Astrocyte (in vitro differentiated cells and primary cell): ENCODE measurements around the gene PCDH10.

Experiments
- EZH2 ChIP-seq: IDR thresholded peaks from 2 replicates; pipeline ENCODE4 v1.6.1; 2012; ENCODE audit warnings: mild to moderate bottlenecking, low read length, inconsistent platforms; ENCODE audit not compliant: insufficient read depth
- TF ChIP-seq, protein P1 (sequence below): IDR thresholded peaks from 2 replicates; pipeline ENCODE4 v1.5.1; 2011; ENCODE audit warnings: low read depth, mild to moderate bottlenecking, inconsistent platforms, low read length, moderate library complexity; ENCODE audit not compliant: insufficient read depth

DNA sequence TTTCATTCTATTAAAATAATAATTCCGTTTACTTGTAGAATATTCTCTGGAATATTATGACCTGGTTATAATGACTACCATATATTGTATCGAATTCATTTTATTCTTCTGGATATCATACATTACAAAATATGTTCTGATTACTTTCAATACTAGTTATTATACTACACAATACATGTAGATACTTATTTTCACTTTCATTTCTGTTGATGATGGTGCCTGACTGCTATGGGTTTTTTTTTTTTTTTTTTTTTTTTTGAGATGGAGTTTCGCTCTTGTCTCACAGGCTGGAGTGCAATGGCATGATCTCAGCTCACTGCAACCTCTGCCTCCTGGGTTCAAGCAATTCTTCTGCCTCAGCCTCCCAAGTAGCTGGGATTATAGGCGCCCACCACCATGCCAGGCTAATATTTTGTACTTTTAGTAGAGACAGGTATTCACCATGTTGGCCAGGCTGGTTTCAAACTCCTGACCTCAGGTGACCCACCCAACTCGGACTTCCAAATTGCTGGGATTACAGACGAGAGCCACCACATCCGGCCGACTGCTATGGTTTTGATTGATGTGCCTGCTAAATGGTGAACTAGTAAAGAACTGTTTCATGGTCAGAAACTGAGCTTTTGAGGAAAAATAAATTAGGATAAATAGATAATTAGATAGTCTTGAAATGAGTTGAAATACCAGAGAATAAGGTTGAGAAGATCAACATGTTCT, 39.5 kb downstream of the PCDH10 start:
- TF ChIP-seq, protein P1, sequence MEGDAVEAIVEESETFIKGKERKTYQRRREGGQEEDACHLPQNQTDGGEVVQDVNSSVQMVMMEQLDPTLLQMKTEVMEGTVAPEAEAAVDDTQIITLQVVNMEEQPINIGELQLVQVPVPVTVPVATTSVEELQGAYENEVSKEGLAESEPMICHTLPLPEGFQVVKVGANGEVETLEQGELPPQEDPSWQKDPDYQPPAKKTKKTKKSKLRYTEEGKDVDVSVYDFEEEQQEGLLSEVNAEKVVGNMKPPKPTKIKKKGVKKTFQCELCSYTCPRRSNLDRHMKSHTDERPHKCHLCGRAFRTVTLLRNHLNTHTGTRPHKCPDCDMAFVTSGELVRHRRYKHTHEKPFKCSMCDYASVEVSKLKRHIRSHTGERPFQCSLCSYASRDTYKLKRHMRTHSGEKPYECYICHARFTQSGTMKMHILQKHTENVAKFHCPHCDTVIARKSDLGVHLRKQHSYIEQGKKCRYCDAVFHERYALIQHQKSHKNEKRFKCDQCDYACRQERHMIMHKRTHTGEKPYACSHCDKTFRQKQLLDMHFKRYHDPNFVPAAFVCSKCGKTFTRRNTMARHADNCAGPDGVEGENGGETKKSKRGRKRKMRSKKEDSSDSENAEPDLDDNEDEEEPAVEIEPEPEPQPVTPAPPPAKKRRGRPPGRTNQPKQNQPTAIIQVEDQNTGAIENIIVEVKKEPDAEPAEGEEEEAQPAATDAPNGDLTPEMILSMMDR: no peak
- no peak for TF ChIP-seq EZH2
